Measurements from ENCODE around the gene CFAP298.

- TF ChIP-seq CTCF (IDR thresholded peaks at IDR 0.05) (no peak), POLR2A (IDR thresholded peaks at IDR 0.05) (no peak), EP300 (IDR thresholded peaks at IDR 0.05) (no peak)
These were observed 16.7 kb downstream of the CFAP298 start for GRCh38 chr21:32595431-32595830.
